ENCODE data around the gene REEP1. TPM values are rescaled to one million over a fixed set of nuclear protein-coding genes. Genes with fewer than 3 reads are reported as not detected.

The REEP1 gene
- total and polyA plus RNA-seq, 2 of the 4 experiments (the other 2 are of a cell fraction), result under 0.01 to 0.03 TPM

DNA sequence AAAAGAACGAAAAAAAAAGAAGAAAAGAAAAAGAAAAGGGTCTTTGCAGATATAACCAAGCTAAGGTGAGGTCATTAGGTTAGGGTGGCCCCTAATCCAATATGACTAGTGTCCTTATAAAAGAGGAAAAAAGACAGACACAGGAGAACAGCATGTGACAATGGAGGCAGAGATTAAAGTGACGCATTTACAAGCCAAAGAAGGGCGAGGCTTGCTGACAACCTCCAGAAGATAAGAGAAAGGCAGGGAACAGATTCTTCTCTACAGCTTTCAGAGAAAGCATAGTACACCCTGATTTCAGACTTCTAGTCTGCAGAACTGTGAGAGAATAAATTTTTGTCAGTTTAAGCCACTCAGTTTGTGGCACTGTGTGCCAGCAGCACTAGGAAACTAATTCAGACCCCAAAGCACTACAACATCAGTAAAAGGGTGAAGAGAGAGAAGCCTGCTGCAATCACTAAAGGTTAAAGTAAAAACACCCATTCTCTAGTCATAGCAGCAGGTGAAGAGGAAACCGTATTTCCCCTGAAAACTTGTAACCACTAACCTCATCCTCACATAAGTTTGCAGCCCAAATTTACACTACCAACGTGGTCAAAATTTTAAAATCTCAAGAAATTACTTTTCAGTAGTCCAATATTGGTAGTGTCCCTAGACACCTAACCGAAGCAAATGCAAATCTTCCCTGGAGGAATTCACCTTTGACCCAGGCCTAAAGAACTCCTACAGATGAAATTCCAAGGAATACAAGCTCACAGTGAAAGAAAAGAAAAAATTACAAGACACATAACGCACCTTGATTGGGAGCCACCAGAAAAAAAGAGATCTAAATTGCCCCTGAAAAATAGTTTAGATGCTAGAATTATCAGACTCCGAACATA lies 17.5 kb downstream of the REEP1 start:
- H3K27me3 ChIP-seq (ENCODE audit: control insufficient read depth, insufficient read depth, low read length), result peaks cover 13% of the 10 kb centered on the region
- BruUV-seq (replicated peaks), result no TSS peak
- intact Hi-C loops (cut with micrococcal nuclease) (no loop called here), dilution Hi-C loops (cut with HindIII; ENCODE audit: low sequenced_read_pairs, unreplicated experiment) (no loop called here), in situ Hi-C loops (cut with MboI; ENCODE audit: low sequenced_read_pairs) (no loop called here)
- H2AK9ac ChIP-seq (replicated peaks; ENCODE audit: low read depth, low read length, poor library complexity), result no peak overlapping the region
- DNase-seq (no peak), ATAC-seq (ENCODE audit: low read depth) (no peak)
- H3K79me1 ChIP-seq (ENCODE audit: low read depth in 1 of 2, low read length in 2 of 2), result no peaks in the 10 kb centered on the region
- TF ChIP-seq RCOR1 (IDR thresholded peaks at IDR 0.05; ENCODE audit: insufficient replicate concordance, low read length), result no peak
- TF ChIP-seq, protein P1, sequence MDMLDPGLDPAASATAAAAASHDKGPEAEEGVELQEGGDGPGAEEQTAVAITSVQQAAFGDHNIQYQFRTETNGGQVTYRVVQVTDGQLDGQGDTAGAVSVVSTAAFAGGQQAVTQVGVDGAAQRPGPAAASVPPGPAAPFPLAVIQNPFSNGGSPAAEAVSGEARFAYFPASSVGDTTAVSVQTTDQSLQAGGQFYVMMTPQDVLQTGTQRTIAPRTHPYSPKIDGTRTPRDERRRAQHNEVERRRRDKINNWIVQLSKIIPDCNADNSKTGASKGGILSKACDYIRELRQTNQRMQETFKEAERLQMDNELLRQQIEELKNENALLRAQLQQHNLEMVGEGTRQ (IDR thresholded peaks at IDR 0.05; ENCODE audit: low read depth, low read length), result no peak
- WGBS, 2 experiments (ENCODE audit: extremely low coverage in 2 of 2, insufficient read length in 1 of 2), result 21% methylated on average over 2 of the region's 8 CpGs; no CpG with 5 or more reads in 1 of the 2 experiments
- no peaks in the 10 kb centered on the region for H3K36me3 ChIP-seq (ENCODE audit: control insufficient read depth, insufficient read depth, low read length)
- H3K4me1 ChIP-seq (ENCODE audit: control insufficient read depth, insufficient read depth, low read length), result no peaks in the 10 kb centered on the region
- H3K4ac ChIP-seq (ENCODE audit: low read depth, low read length), result no peak overlapping the region
- POLR2A ChIA-PET (ENCODE audit: unreplicated experiment), result no interaction called here
- H2BK15ac ChIP-seq (ENCODE audit: low read depth, low read length), result no peak overlapping the region
- H3K9ac ChIP-seq (ENCODE audit: low read depth, low read length), result no peak overlapping the region
- H3K4me2 ChIP-seq (ENCODE audit: low read depth, low read length), result no peak overlapping the region
- H4K8ac ChIP-seq (ENCODE audit: low read depth in 2 of 2, low read length in 2 of 2), result no peak overlapping the region
- no peak overlapping the region for H2AK5ac ChIP-seq (ENCODE audit: low read depth, low read length)
- no peak overlapping the region for H4K91ac ChIP-seq (ENCODE audit: insufficient read depth, low read depth, low read length)
- H2BK20ac ChIP-seq (ENCODE audit: low read depth, low read length), result no peak overlapping the region
- no peak overlapping the region for H3K27ac ChIP-seq (ENCODE audit: insufficient read depth, low read length)
- H3K14ac ChIP-seq (replicated peaks; ENCODE audit: low read depth, low read length), result no peak overlapping the region
- H3K9me1 ChIP-seq (ENCODE audit: insufficient read depth, low read length), result no peaks in the 10 kb centered on the region
- no peak overlapping the region for H2BK5ac ChIP-seq (ENCODE audit: low read depth, low read length, poor library complexity, severe bottlenecking)
- no peaks in the 10 kb centered on the region for H4K20me1 ChIP-seq (ENCODE audit: insufficient read depth, low read length)
- CTCF ChIA-PET, result no interaction called here
- H3K18ac ChIP-seq (ENCODE audit: low read depth, low read length), result no peak overlapping the region
- no peaks in the 10 kb centered on the region for H3K9me3 ChIP-seq (ENCODE audit: control insufficient read depth, insufficient read depth, low read length)
- H3K23ac ChIP-seq (ENCODE audit: low read depth, low read length), result no peak overlapping the region
- no peak overlapping the region for H4K5ac ChIP-seq (ENCODE audit: low read depth, low read length)
- H3K56ac ChIP-seq (ENCODE audit: extremely low read depth, insufficient read depth, low read length), result no peak overlapping the region
- H3K4me3 ChIP-seq (ENCODE audit: insufficient read depth, low read depth, low read length), result no peak overlapping the region
- no peak overlapping the region for H2AFZ ChIP-seq (replicated peaks; ENCODE audit: low read length, poor library complexity)
- no peak overlapping the region for H2BK120ac ChIP-seq (ENCODE audit: low read depth, low read length)

All from IMR-90 (cell line).